GM19023 (cell line): ENCODE results near the gene PAK4.
A peak's percentile ranks its signal among the peaks of the same experiment; 100 is the strongest.
"Not testable (repeated sequence)": the region's sequence is repeated elsewhere in the genome, so short reads cannot be mapped to it uniquely, and the experiment has no call there.

Experiments used
- ATAC-seq: cut with Tn5 transposase; IDR thresholded peaks from one replicate; pipeline ENCODE4 v1.9.1; 2021; ENCODE audit warnings: mild to moderate bottlenecking, moderate library complexity; ENCODE audit not compliant: unreplicated experiment

The PAK4 gene

GRCh38 chr19:39125554-39126311 lies at the start of gene PAK4:
PAK4 (plus strand) TSS chr19:39125786; CDS start chr19:39169554, 43,768 bp downstream.
- ATAC-seq, result peak; percentile 92

- ATAC-seq, result no peak
Observed at GRCh38 chr19:39077323-39077722, 48.3 kb upstream of the PAK4 start.

- ATAC-seq, result no peak
Observed at GRCh38 chr19:39078436-39079200, 47.0 kb upstream of the PAK4 start.

GRCh38 chr19:39080431-39080830 lies 45.2 kb upstream of the PAK4 start:
- ATAC-seq, result no peak

- ATAC-seq, result no peak
Observed at GRCh38 chr19:39082167-39082566, 43.4 kb upstream of the PAK4 start.

- ATAC-seq, result no peak
Observed at GRCh38 chr19:39082745-39083598, 42.6 kb upstream of the PAK4 start.

- ATAC-seq, result no peak
Observed at GRCh38 chr19:39083599-39083982, 42.0 kb upstream of the PAK4 start.

GRCh38 chr19:39083983-39084731 lies 41.4 kb upstream of the PAK4 start, which contains the start of gene ACP7:
ACP7 (plus strand) TSS chr19:39084368; CDS start chr19:39085270, 902 bp downstream.
- no peak for ATAC-seq

- no peak for ATAC-seq
Observed at GRCh38 chr19:39084732-39085080, 40.9 kb upstream of the PAK4 start.

- no peak for ATAC-seq
Observed at GRCh38 chr19:39085392-39085791, 40.2 kb upstream of the PAK4 start.

GRCh38 chr19:39086386-39086785 lies 39.2 kb upstream of the PAK4 start:
- no peak for ATAC-seq

- ATAC-seq, result no peak
Observed at GRCh38 chr19:39087907-39088686, 37.5 kb upstream of the PAK4 start.

GRCh38 chr19:39090016-39090415 lies 35.6 kb upstream of the PAK4 start:
- not testable (repeated sequence) for ATAC-seq

- no peak for ATAC-seq
Observed at GRCh38 chr19:39090881-39091280, 34.7 kb upstream of the PAK4 start.

GRCh38 chr19:39095799-39096540 lies 29.6 kb upstream of the PAK4 start:
- not testable (repeated sequence) for ATAC-seq

- no peak for ATAC-seq
Observed at GRCh38 chr19:39097299-39097698, 28.3 kb upstream of the PAK4 start.

GRCh38 chr19:39097721-39098120 lies 27.9 kb upstream of the PAK4 start:
- ATAC-seq, result no peak

GRCh38 chr19:39098365-39099269 lies 27.0 kb upstream of the PAK4 start:
- no peak for ATAC-seq
